Prostate gland (tissue), 2 donors: ENCODE results near the gene ANO2.

Experiments used
- CTCF ChIP-seq, 4 experiments: fragments of 200-600 bp in 2 of 4; fragments of 450-650 bp in 2 of 4; sonication (generic) in 2 of 4; IDR thresholded peaks; 1 replicate in 3 of 4; 2 replicates in 1 of 4; pipeline ENCODE4 v1.5.1; 2016 to 2019; ENCODE audit warnings: antibody characterized with exemption in 4 of 4, mild to moderate bottlenecking in 2 of 4, moderate library complexity in 2 of 4
- POLR2AphosphoS5 ChIP-seq: sonication (generic); formaldehyde crosslinking; IDR thresholded peaks from one replicate; pipeline ENCODE4 v1.6.1; 2017; ENCODE audit warnings: antibody characterized with exemption

GRCh38 chr12:5514016-5514415, 431.0 kb downstream of the ANO2 start:
- TF ChIP-seq CTCF (IDR thresholded peaks at IDR 0.05) (no peak), POLR2AphosphoS5 (no peak)
